BJ (cell line): ENCODE results near the gene RPGR. TPM values are rescaled to one million over a fixed set of nuclear protein-coding genes. Genes with fewer than 3 reads are reported as not detected.

ENCODE experiments used
- CTCF ChIA-PET: fragments of 350-600 bp; formaldehyde crosslinking; extraction: SDS; loops from one replicate; lab custom pipeline; 2021; ENCODE audit warnings: antibody characterized with exemption, inconsistent platforms; lab: Yijun Ruan, JAX
- POLR2A ChIA-PET: fragments of 300-600 bp; sonication (Branson Sonifier 250); formaldehyde crosslinking; extraction: SDS; loops from one replicate; lab custom pipeline; 2021; ENCODE audit warnings: antibody characterized with exemption; lab: Charles Lee
- DNase-seq: peaks from one replicate; pipeline ENCODE4 v3.0.0-alpha.2; 2011; ENCODE audit warnings: low read depth
- H3K27me3 ChIP-seq: 2 replicates; pipeline ENCODE4 v1.6.0; 2011; ENCODE audit warnings: low read length; ENCODE audit not compliant: control insufficient read depth, insufficient read depth
- H3K36me3 ChIP-seq: 2 replicates; pipeline ENCODE4 v1.5.1; 2011; ENCODE audit warnings: low read length; ENCODE audit not compliant: control insufficient read depth, insufficient read depth
- H3K4me3 ChIP-seq: 2 replicates; pipeline ENCODE4 v1.5.1; 2011; ENCODE audit warnings: low read depth, mild to moderate bottlenecking, control low read depth, low read length
- CTCF ChIP-seq: IDR thresholded peaks from 2 replicates; pipeline ENCODE4 v1.5.1; 2011; ENCODE audit warnings: low read depth, mild to moderate bottlenecking, control low read depth, inconsistent platforms, low read length, moderate library complexity; ENCODE audit not compliant: insufficient read depth
- polyA plus RNA-seq: library from polyadenylated mRNA; depleted of rRNA; stranded (reverse); fragments of >200 nt; gene quantifications from 2 replicates; pipeline ENCODE4 v1.2.3, GENCODE V29; 2011; rRNA removed
- small RNA-seq: library from RNA; depleted of rRNA; stranded (forward); fragments of <200 nt; gene quantifications from one replicate; pipeline ENCODE3, GENCODE V24; 2012; ENCODE audit warnings: low replicate concordance, low read depth; ENCODE audit not compliant: insufficient read length

Gene RPGR
- polyA plus RNA-seq, 1 experiment: 0.93 TPM

GRCh38 chrX:38221391-38221929 lies 105.8 kb downstream of the RPGR start:
- no peaks in the 10 kb centered on the region; the same call in 1 of the 2 replicates for H3K27me3 ChIP-seq

GRCh38 chrX:38220415-38221390 lies 106.6 kb downstream of the RPGR start, which contains the start of gene SRPX:
Gene SRPX (minus strand): TSS chrX:38220871. CDS start chrX:38220792, 79 bp downstream.
- Histone ChIP-seq H3K4me3 (peak within 1 kb of the TSS; percentile 63), H3K36me3 (no peaks in the 10 kb centered on the region; the same call in 1 of the 2 replicates), H3K27me3 (no peaks in the 10 kb centered on the region; the same call in 1 of the 2 replicates)
- DNase-seq: no peak
- no peak for TF ChIP-seq CTCF
- ChIA-PET CTCF (interaction anchor here (0.5 to 1.3 kb wide), 7 partner anchors 9 to 92 kb away, joined by 3 to 4 read pairs (median 3); no protein-coding TSS in a partner anchor), POLR2A (no interaction called here)

More at GRCh38 chrX:38221391-38221929, 105.8 kb downstream of the RPGR start:
- POLR2A ChIA-PET: no interaction called here
- CTCF ChIA-PET: interaction anchor here (1.0 to 1.6 kb wide), 3 partner anchors 10 to 61 kb away, joined by 3 to 4 read pairs (median 4); no protein-coding TSS in a partner anchor
- DNase-seq: no peak
- Histone ChIP-seq H3K36me3 (no peaks in the 10 kb centered on the region; the same call in 1 of the 2 replicates), H3K4me3 (no peak overlapping the region)
- no peak for TF ChIP-seq CTCF

GRCh38 chrX:38220024-38220414 lies 107.3 kb downstream of the RPGR start:
- Histone ChIP-seq H3K27me3 (no peaks in the 10 kb centered on the region; the same call in 1 of the 2 replicates), H3K36me3 (no peaks in the 10 kb centered on the region; the same call in 1 of the 2 replicates), H3K4me3 (peak overlapping the region; percentile 63)
- DNase-seq: no peak
- CTCF ChIA-PET: interaction anchor here (0.6 to 2.9 kb wide), 12 partner anchors 9 to 294 kb away, joined by 3 to 8 read pairs (median 3); partner anchors contain the start of gene RPGR
- POLR2A ChIA-PET: no interaction called here
- TF ChIP-seq CTCF: peak; percentile 57

Small RNA genes lying within 50 kb of the gene (small RNA-seq; reads per million reads assigned to genes)
- gene RF00322: not detected

Other genes starting within 250 kb of the RPGR start
- 44.9 and 48.2 TPM in 2 replicates for gene SRPX, start 106.6 kb downstream of the RPGR start, polyA plus RNA-seq
- not detected in 2 replicates for gene OTC, start 25.1 kb upstream of the RPGR start, polyA plus RNA-seq
- gene TSPAN7, start 234.0 kb upstream of the RPGR start, polyA plus RNA-seq: not detected in 2 replicates